ENCODE data around the gene FANCC.
"Not testable (repeated sequence)": the region's sequence is repeated elsewhere in the genome, so short reads cannot be mapped to it uniquely, and the experiment has no call there.

The FANCC gene

GRCh38 chr9:95239071-95239470 is 78.4 kb downstream of the FANCC start:
- DNase-seq: no peak

DNA sequence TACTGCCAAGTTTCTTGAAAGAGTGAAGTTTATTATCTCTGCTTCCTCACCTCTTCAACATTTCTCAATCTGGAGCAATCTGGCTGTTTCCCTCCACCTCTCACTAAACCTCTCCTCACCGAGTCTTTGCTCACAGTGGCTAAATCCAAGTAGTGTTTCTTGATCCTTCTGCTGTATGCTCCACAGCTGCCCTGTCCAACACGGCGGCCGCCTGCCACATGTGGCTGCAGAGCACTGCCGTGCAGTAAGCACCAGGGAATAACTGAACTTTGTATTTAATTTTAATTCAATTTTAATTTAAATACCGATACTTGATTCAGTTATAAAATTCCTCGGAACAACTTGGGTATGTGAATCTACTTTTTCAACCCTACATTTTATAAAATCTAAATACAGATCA is 80.2 kb downstream of the FANCC start:
- DNase-seq: no peak

DNA sequence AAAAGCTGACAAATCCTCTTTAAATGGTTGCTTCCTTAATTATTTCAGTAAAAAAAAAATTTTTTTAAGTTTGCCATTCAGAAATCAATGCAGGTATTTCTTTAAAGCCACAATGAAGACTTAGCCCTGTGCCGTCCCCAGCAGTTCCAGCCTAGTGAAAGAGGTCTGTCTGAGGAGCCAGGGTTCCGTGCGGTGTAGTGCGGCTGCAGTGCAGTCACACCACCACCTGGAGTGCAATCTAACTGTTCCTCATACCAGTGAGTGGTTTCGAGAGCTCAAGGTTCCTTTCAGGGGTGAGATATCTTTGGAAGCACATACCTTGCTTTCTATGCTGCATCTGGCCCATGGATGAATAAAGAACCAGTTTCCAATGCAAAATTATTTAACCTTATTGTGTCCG is 87.5 kb downstream of the FANCC start:
- no peak for DNase-seq

GRCh38 chr9:95229230-95229915 is 88.1 kb downstream of the FANCC start:
- DNase-seq: no peak

GRCh38 chr9:95226921-95227320 is 90.6 kb downstream of the FANCC start:
- DNase-seq: no peak

GRCh38 chr9:95225726-95226106 is 91.8 kb downstream of the FANCC start:
- DNase-seq: no peak

- no peak for DNase-seq
These were observed 92.3 kb downstream of the FANCC start for GRCh38 chr9:95225076-95225725.

- no peak for DNase-seq
These were observed 93.0 kb downstream of the FANCC start for GRCh38 chr9:95224376-95225019.

DNA sequence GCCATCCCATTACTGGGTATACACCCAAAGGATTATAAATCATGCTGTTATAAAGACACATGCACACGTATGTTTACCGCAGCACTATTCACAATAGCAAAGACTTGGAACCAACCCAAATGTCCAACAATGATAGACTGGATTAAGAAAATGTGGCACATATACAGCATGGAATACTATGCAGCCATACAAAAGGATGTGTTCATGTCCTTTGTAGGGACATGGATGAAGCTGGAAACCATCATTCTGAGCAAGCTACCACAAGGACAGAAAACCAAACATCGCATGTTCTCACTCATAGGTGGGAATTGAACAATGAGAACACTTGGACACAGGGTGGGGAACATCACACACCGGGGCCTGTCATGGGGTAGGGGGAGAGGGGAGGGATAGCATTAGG is 97.2 kb downstream of the FANCC start:
- not testable (repeated sequence) for DNase-seq

DNA sequence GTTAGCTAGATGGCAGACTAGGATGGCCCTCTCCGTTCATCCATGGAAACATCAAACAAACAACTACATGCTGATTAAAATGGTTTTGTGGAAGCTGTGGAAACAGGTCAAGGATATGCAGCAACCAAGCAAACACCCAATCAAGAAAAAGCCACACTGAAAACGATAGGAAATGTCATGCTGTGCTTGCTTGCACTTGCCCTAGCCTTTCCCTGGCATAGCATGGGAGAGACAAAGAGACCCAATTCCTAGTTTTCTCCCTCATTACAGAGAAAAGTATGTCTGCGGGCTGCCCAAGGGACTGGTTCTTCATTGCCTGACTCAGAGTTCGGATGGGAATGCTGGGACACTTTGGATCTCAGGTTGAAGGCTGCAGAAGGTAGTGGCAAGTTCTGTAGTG is 98.7 kb downstream of the FANCC start:
- no peak for DNase-seq

DNA sequence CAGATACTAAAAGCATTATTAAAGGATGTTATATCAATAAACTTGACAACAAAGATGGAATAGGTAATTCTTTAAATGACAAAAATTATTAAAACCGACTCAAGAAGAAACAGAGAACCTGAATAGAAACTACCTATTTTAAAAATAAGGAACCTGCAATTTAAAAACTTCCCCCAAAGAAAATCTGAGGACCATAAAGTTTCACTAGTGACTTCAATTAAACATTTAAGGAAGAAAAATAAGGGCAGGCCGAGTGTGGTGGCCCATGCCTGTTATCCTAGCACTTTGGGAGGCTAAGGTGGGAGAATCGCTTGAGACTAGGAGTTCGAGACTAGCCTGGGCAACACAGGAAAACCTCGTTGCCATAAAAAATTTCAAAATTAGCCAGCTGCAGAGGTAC is 99.6 kb downstream of the FANCC start:
- no peak for DNase-seq

- no peak for DNase-seq
These were observed 102.1 kb downstream of the FANCC start for GRCh38 chr9:95215336-95215898.

DNA sequence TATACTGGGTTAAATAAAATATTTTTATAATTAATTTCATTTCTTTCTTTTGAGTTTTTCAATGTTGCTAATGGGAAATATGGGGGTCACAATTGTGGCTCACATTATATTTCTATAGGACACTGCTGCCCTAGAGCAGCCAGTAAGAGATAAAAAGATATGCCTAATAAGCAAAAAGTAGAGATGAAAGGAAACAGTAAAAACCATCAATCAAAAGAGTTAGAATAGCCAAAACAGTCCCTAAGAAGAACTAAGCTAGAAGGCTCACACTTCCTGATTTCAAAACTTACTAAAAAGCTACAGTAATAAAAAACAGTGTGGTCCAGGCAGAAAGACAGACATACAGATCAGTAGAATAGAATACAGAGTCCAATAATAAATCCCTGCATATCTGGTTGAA is 104.4 kb downstream of the FANCC start:
- no peak for DNase-seq

DNA sequence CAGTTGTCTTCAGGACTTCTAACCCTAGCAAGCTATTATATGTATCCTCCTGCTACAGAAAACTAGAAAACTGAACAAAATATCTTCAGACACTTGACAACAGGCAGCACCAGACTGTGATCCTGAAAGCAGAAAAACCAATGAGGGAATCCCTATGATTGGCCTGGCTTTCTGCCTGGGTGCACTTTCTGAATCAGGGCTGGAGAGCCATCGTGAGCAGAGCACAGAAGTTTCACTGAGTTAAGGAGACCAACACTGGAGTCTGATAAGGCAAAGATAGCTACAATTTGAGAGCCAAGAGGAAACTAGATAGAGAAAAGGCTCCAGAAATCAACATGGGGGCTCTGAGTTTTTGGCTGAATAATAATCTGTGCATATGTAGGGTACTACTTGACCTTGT is 106.5 kb downstream of the FANCC start:
- DNase-seq: no peak

DNA sequence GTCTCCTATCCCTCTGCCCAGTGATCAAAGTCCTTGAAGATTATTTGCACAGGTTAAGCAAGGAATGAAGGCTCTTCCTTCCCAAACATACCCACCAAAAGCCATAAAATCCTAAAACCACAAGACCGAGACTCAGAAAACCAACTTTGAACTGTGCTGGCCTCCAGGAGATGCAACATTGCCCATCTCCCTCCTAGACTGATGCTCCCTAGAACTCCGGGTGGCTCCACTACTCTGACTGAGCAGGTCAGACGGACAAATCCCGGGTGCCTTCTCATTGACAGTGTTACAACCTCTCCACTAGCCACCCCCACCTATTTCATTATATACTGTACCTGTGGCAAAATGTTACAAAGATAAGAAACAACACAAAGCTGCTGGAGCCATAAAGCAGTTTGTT is 110.1 kb downstream of the FANCC start:
- no peak for DNase-seq

DNA sequence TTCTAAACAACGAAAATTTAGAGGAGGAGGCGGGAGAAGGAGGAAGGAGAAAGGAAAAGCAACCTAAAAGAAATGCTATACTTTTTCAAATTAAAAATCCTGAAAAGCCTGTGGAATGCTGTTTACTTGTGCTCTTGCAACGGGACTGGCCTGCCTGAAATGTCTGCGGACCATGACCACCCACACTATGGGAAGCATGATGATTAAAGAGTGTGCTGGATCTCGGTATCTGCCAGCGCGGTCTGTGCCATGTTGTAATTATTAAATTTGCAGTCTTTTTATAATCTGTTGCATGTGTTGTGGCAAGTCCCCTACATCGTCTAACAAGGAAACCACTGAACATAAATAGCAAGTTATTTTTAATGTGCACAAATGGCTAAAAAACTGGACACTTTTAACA is 111.4 kb downstream of the FANCC start:
- DNase-seq: no peak

DNA sequence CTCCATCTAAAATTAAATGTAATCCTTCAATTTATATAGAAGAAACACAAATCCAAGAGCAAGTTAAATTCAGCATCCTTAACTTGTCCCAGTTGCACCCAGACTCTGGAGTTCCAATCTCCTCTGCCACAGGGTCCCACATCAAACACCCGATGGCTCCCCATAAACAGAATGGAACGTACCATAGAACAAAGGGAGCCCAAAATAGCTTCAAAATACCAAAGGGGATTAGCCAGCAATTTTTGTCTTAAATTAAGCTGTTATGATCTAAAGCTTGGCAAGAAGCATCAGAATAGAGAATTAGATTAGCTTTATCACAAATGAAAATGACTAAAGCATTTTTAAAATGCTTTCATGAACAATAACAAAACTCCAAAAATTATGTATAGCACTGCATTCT is 112.8 kb downstream of the FANCC start:
- DNase-seq: no peak

- no peak for DNase-seq
These were observed 113.2 kb downstream of the FANCC start for GRCh38 chr9:95204310-95204709.

DNA sequence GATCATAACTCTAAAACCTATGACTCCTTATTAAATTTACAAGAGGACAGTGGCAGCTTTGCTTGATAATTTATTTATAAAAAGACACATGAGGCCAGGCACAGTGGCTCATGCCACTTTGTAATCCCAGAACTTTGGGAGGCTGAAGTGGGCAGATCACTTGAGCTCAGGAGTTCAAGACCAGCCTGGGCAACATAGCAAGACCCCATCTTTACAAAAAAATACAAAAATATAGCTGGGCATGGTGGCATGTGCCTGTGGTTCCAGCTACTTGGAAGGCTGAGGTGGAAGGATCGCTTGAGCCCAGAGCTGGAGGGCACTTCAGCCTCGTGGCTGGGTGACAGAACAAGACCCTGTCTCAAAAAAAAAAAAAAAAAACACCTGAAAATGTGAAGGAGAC is 114.5 kb downstream of the FANCC start:
- not testable (repeated sequence) for DNase-seq

DNA sequence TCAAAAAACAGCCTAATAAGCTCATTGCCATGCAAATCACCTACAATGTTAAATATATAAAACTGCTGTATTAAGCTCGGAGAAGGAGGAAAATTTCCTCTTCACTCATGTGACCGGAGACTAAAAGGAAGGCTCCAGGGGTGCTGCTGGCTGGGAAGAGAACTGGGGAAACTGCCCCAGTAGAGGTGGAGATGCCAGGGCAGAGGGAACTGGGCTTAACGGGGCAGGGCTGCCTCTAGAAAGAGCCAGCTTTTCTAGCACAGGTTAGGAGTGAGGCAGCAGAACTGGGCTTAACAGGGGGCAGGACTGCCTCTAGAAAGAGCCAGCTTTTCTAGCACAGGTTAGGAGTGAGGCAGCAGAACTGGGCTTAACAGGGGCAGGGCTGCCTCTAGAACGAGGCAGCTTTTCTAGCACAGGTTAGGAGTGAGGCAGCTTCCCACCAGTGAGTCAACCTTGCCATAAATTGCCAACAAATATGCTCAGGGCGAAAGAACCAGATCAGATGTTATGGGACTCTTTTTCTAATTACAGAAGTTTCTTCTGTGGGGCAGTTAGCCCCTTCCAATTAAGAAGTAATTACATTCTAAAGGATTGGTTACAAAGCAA is 115.3 kb downstream of the FANCC start:
- no peak for DNase-seq

DNA sequence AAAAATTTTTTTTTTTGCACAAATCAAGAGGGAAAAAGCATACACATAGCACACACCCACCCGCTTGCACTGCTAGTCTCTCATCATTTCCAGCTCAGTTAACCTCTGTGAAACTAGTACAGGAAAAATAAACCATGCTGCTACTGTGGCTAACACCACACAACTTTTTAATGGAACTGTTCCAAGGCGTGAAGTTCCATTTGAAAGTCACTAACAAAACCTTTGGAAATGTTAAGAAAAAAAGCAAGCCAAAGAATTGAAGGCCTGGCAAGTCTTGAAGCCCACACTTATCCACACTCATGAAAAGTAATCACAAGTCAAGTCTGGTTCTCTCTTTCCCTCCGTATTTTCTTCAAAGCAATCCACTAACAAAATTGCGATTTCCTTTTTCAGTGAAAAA is 116.3 kb downstream of the FANCC start:
- no peak for DNase-seq

GRCh38 chr9:95197692-95198271 is 119.7 kb downstream of the FANCC start:
- DNase-seq: peak in 1 of 58 donors; percentile 8
